Measurements from ENCODE around the gene SLC2A6. TPM values are rescaled to one million over a fixed set of nuclear protein-coding genes. Genes with fewer than 3 reads are reported as not detected.
A peak's percentile ranks its signal among the peaks of the same experiment; 100 is the strongest.

SLC2A6 gene
- total RNA-seq, 6 donors from 2014 or later, result 5.2 to 17.2 (median 7.5) TPM

- Histone ChIP-seq H3K4me3 (no peak overlapping the region), H3K9me3 (no peaks in the 10 kb centered on the region), H3K27me3 (no peaks in the 10 kb centered on the region), H3K36me3 (peaks cover 0 to 49% (median 24%) of the 10 kb centered on the region in 4 donors), H3K27ac (no peak overlapping the region), H3K4me1 (peaks cover 0 to 25% (median 11%) of the 10 kb centered on the region in 4 donors)
- TF ChIP-seq POLR2AphosphoS5 (IDR thresholded peaks at IDR 0.05) (no peak), EP300 (IDR thresholded peaks at IDR 0.05) (no peak)
- TF ChIP-seq, protein P1, sequence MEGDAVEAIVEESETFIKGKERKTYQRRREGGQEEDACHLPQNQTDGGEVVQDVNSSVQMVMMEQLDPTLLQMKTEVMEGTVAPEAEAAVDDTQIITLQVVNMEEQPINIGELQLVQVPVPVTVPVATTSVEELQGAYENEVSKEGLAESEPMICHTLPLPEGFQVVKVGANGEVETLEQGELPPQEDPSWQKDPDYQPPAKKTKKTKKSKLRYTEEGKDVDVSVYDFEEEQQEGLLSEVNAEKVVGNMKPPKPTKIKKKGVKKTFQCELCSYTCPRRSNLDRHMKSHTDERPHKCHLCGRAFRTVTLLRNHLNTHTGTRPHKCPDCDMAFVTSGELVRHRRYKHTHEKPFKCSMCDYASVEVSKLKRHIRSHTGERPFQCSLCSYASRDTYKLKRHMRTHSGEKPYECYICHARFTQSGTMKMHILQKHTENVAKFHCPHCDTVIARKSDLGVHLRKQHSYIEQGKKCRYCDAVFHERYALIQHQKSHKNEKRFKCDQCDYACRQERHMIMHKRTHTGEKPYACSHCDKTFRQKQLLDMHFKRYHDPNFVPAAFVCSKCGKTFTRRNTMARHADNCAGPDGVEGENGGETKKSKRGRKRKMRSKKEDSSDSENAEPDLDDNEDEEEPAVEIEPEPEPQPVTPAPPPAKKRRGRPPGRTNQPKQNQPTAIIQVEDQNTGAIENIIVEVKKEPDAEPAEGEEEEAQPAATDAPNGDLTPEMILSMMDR (IDR thresholded peaks at IDR 0.05), result no peak
- 84% methylated on average over 10 of the region's 11 CpGs; no CpG with 5 or more reads in 1 of the 2 donors for WGBS, 2 donors
- no peak for ATAC-seq (ENCODE audit: low FRiP score in 2 of 2)
- peak in 1 of 2 donors; percentile 59 for DNase-seq
Observed at GRCh38 chr9:133472277-133472645, 6.6 kb downstream of the SLC2A6 start.

GRCh38 chr9:133471551-133472276, 7.2 kb downstream of the SLC2A6 start:
- H3K36me3 ChIP-seq, result peaks cover 0 to 54% (median 26%) of the 10 kb centered on the region in 4 donors
- no peak for ATAC-seq (ENCODE audit: low FRiP score in 2 of 2)
- TF ChIP-seq EP300 (IDR thresholded peaks at IDR 0.05) (no peak), POLR2A (IDR thresholded peaks at IDR 0.05) (no peak), POLR2AphosphoS5 (IDR thresholded peaks at IDR 0.05) (no peak)
- TF ChIP-seq, protein P1 (IDR thresholded peaks at IDR 0.05), result no peak
- H3K9me3 ChIP-seq, result no peaks in the 10 kb centered on the region
- H3K27me3 ChIP-seq, result no peaks in the 10 kb centered on the region
- peaks cover 0 to 19% (median 6%) of the 10 kb centered on the region in 4 donors for H3K4me1 ChIP-seq
- H3K4me3 ChIP-seq, result no peak overlapping the region
- 88 to 91% methylated on average over 15 to 17 of the region's 27 CpGs for WGBS, 2 donors
- peak in 1 of 2 donors; percentile 70 for DNase-seq
- no peak overlapping the region for H3K27ac ChIP-seq

GRCh38 chr9:133470988-133471387, 7.9 kb downstream of the SLC2A6 start:
- Histone ChIP-seq H3K36me3 (peaks cover 0 to 57% (median 24%) of the 10 kb centered on the region in 4 donors), H3K4me1 (peaks cover 0 to 12% (median 3%) of the 10 kb centered on the region in 4 donors), H3K4me3 (no peak overlapping the region), H3K27me3 (no peaks in the 10 kb centered on the region), H3K27ac (no peak overlapping the region), H3K9me3 (no peaks in the 10 kb centered on the region)
- TF ChIP-seq EP300 (IDR thresholded peaks at IDR 0.05) (no peak), POLR2AphosphoS5 (IDR thresholded peaks at IDR 0.05) (no peak), POLR2A (IDR thresholded peaks at IDR 0.05) (no peak)
- TF ChIP-seq, protein P1 (IDR thresholded peaks at IDR 0.05), result no peak
- no peak for DNase-seq
- no peak for ATAC-seq (ENCODE audit: low FRiP score in 2 of 2)
- 75 to 78% methylated on average over 7 of the region's 7 CpGs for WGBS, 2 donors

DNA sequence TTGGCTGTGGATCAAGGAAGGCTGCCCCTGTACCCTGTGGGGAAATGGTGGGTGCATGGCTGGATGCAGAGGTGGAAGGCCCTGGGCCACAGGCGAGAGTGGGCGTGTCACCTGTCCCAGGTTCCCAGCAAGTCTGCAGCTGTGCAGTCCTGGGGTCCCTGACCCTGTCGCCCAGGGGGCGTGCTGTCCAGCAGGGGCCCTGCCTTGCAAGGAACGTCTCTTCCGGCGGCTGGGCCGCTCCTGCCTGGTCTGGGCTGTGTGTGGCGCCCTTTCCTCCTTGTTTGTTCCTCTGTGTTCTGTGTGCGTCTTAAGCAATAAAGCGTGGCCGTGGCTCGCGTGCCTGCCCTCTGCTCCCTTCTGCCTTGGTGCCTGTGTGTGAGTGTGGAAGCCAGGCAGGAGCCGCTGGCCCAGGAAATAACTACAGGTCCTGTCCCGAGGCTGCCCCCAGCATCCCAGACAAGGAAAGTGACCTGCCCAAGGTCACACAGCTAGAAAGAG, 8.4 kb downstream of the SLC2A6 start:
- H3K4me3 ChIP-seq, result no peak overlapping the region
- WGBS, 2 donors, result 79 to 86% methylated on average over 12 to 16 of the region's 16 CpGs
- H3K27ac ChIP-seq, result no peak overlapping the region
- peak in 1 of 2 donors; percentile 85 for DNase-seq
- peak in 1 of 2 donors; percentile 4 for ATAC-seq (ENCODE audit: low FRiP score in 2 of 2)
- TF ChIP-seq, protein P1 (IDR thresholded peaks at IDR 0.05), result no peak
- TF ChIP-seq POLR2A (IDR thresholded peaks at IDR 0.05), result no peak
- no peak for TF ChIP-seq POLR2AphosphoS5 (IDR thresholded peaks at IDR 0.05)
- TF ChIP-seq EP300 (IDR thresholded peaks at IDR 0.05), result no peak
- H3K36me3 ChIP-seq, result peaks cover 0 to 57% (median 24%) of the 10 kb centered on the region in 4 donors
- no peaks in the 10 kb centered on the region for H3K9me3 ChIP-seq
- H3K27me3 ChIP-seq, result no peaks in the 10 kb centered on the region
- peaks cover 0 to 7% (median 1%) of the 10 kb centered on the region in 4 donors for H3K4me1 ChIP-seq
